Urothelium cell line (cell line): ENCODE measurements around the gene ABLIM2.

Experiments
- DNase-seq: peaks from one replicate; pipeline ENCODE4 v3.0.0; 2011; ENCODE audit warnings: low spot score, mixed read lengths
- FAIRE-seq: peaks from 2 replicates; lab custom pipeline; 2011; peaks lifted over from hg19 to GRCh38; lab: Jason Lieb, UNC

Gene ABLIM2

GRCh38 chr4:8194306-8195242 lies 36.0 kb upstream of the ABLIM2 start:
- FAIRE-seq (no peak), DNase-seq (no peak)

GRCh38 chr4:8192748-8193738 lies 34.4 kb upstream of the ABLIM2 start:
- FAIRE-seq = no peak

GRCh38 chr4:8191136-8191747 lies 32.6 kb upstream of the ABLIM2 start:
- DNase-seq = peak; percentile 76
- FAIRE-seq = no peak

More at GRCh38 chr4:8192748-8193738, 34.4 kb upstream of the ABLIM2 start:
- DNase-seq = no peak

GRCh38 chr4:8189551-8190466 lies 31.2 kb upstream of the ABLIM2 start:
- FAIRE-seq = no peak
- no peak for DNase-seq

- DNase-seq (peak; percentile 71), FAIRE-seq (peak; percentile 62)
Measured at GRCh38 chr4:8188743-8189550, 30.3 kb upstream of the ABLIM2 start.

GRCh38 chr4:8188085-8188484 lies 29.5 kb upstream of the ABLIM2 start:
- DNase-seq (no peak), FAIRE-seq (no peak)

GRCh38 chr4:8185930-8186329 lies 27.3 kb upstream of the ABLIM2 start:
- DNase-seq (no peak), FAIRE-seq (no peak)

- no peak for FAIRE-seq
- no peak for DNase-seq
Measured at GRCh38 chr4:8185295-8185694, 26.7 kb upstream of the ABLIM2 start.

GRCh38 chr4:8184061-8184460 lies 25.4 kb upstream of the ABLIM2 start:
- FAIRE-seq (no peak), DNase-seq (no peak)

GRCh38 chr4:8182858-8183725 lies 24.5 kb upstream of the ABLIM2 start:
- no peak for FAIRE-seq
- DNase-seq = peak; percentile 84

- DNase-seq = no peak
- no peak for FAIRE-seq
Measured at GRCh38 chr4:8182294-8182693, 23.7 kb upstream of the ABLIM2 start.

- DNase-seq (no peak), FAIRE-seq (no peak)
Measured at GRCh38 chr4:8181844-8182243, 23.2 kb upstream of the ABLIM2 start.

GRCh38 chr4:8181119-8181518 lies 22.5 kb upstream of the ABLIM2 start:
- FAIRE-seq = no peak

GRCh38 chr4:8180310-8181093 lies 21.9 kb upstream of the ABLIM2 start:
- no peak for DNase-seq
- FAIRE-seq = peak; percentile 27

More at GRCh38 chr4:8181119-8181518, 22.5 kb upstream of the ABLIM2 start:
- DNase-seq = no peak

GRCh38 chr4:8179771-8180170 lies 21.2 kb upstream of the ABLIM2 start:
- no peak for FAIRE-seq
- DNase-seq = no peak

- FAIRE-seq = no peak
Measured at GRCh38 chr4:8179074-8179473, 20.5 kb upstream of the ABLIM2 start.

GRCh38 chr4:8177956-8178355 lies 19.3 kb upstream of the ABLIM2 start:
- DNase-seq (no peak), FAIRE-seq (no peak)

More at GRCh38 chr4:8179074-8179473, 20.5 kb upstream of the ABLIM2 start:
- no peak for DNase-seq
